DOHH2 (cell line): Measurements from ENCODE around the gene FUT1.

ENCODE experiments used
- H3F3A ChIP-seq: fragments of 200-600 bp; sonication (generic), shearing (Covaris generic); 2 replicates; pipeline ENCODE4 v1.6.0; 2016; ENCODE audit warnings: antibody characterized with exemption, mild to moderate bottlenecking; ENCODE audit not compliant: control insufficient read depth, insufficient read depth
- H3K27ac ChIP-seq: fragments of 200-600 bp; sonication (generic); 2 replicates; pipeline ENCODE4 v1.5.1; 2014; ENCODE audit warnings: low read depth, mild to moderate bottlenecking, low read length, moderate library complexity
- H3K27me3 ChIP-seq: fragments of 200-600 bp; sonication (generic); 2 replicates; pipeline ENCODE4 v1.6.1; 2014; ENCODE audit warnings: mild to moderate bottlenecking, low read length, mixed read lengths; ENCODE audit not compliant: control insufficient read depth
- H3K36me3 ChIP-seq: fragments of 200-600 bp; sonication (generic); 2 replicates; pipeline ENCODE4 v1.6.1; 2014; ENCODE audit warnings: mild to moderate bottlenecking, low read length, moderate library complexity, mixed read lengths; ENCODE audit not compliant: control insufficient read depth
- H3K4me1 ChIP-seq: fragments of 200-600 bp; sonication (generic); 2 replicates; pipeline ENCODE4 v1.6.1; 2014; ENCODE audit warnings: mild to moderate bottlenecking, low read length, mixed read lengths; ENCODE audit not compliant: control insufficient read depth
- H3K4me2 ChIP-seq: fragments of 200-600 bp; sonication (generic); 2 replicates; pipeline ENCODE4 v1.6.0; 2014; ENCODE audit warnings: mild to moderate bottlenecking, low read length, moderate library complexity
- H3K4me3 ChIP-seq: fragments of 200-600 bp; sonication (generic); 2 replicates; pipeline ENCODE4 v1.5.1; 2014; ENCODE audit warnings: mild to moderate bottlenecking, low read length, mixed read lengths
- H3K79me2 ChIP-seq: fragments of 200-600 bp; sonication (generic); 2 replicates; pipeline ENCODE4 v1.6.1; 2014; ENCODE audit warnings: mild to moderate bottlenecking, low read length, mixed read lengths; ENCODE audit not compliant: control insufficient read depth
- H3K9me2 ChIP-seq: fragments of 200-600 bp; sonication (generic); replicated peaks from 2 replicates; pipeline ENCODE4 v1.6.1; 2014; ENCODE audit warnings: mild to moderate bottlenecking, low read length, mixed read lengths; ENCODE audit not compliant: control insufficient read depth
- H3K9me3 ChIP-seq: fragments of 200-600 bp; sonication (generic); 2 replicates; pipeline ENCODE4 v1.6.1; 2014; ENCODE audit warnings: antibody characterized with exemption, low read length, mixed read lengths; ENCODE audit not compliant: control insufficient read depth, insufficient read depth
- H4K20me1 ChIP-seq: fragments of 200-600 bp; sonication (generic); 2 replicates; pipeline ENCODE4 v1.6.0; 2014; ENCODE audit warnings: low read depth, mild to moderate bottlenecking, antibody characterized with exemption, low read length, moderate library complexity; ENCODE audit not compliant: control insufficient read depth, insufficient read depth
- EZH2phosphoT487 ChIP-seq: fragments of 200-600 bp; sonication (generic); IDR thresholded peaks from 2 replicates; pipeline ENCODE4 v1.6.1; 2017; ENCODE audit warnings: borderline replicate concordance, mild to moderate bottlenecking, antibody characterized with exemption, low read length, moderate library complexity, mixed read lengths
- TF ChIP-seq, protein P1 (sequence below): fragments of 200-600 bp; sonication (generic); IDR thresholded peaks from one replicate; pipeline ENCODE4 v1.5.1; 2014; ENCODE audit warnings: antibody characterized with exemption, mild to moderate bottlenecking, low read depth, low read length; ENCODE audit not compliant: poor library complexity, severe bottlenecking

Gene FUT1

DNA sequence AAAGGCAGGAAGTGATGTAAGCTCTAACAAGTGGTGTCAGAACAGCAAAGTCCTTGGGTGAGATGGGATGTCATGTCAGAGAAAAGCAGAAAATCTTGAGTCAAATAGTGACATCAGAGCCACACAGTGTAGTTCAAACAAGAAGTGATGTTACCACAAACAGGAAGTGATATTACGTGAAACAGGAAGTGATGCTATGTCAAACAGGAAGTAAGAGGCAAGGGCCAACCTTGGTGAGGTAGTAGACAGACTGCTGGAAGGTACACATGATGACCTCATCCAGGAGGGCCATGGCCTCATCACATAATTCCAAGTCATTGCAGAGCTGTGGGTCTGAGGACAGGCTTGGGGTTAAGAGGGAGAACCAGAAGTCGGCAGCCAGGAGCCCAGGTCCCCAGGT is 25.9 kb downstream of the FUT1 start:
- no peaks in the 10 kb centered on the region for H3K9me2 ChIP-seq
- H3K36me3 ChIP-seq, result peaks cover 15% of the 10 kb centered on the region
- H3K4me3 ChIP-seq, result peak overlapping the region; percentile 25
- peaks cover 16% of the 10 kb centered on the region for H3K9me3 ChIP-seq
- peaks cover 30% of the 10 kb centered on the region for H3K4me1 ChIP-seq
- H3K79me2 ChIP-seq, result no peaks in the 10 kb centered on the region
- peak overlapping the region; percentile 80 for H3K27ac ChIP-seq
- no peaks in the 10 kb centered on the region for H4K20me1 ChIP-seq
- no peaks in the 10 kb centered on the region for H3K27me3 ChIP-seq
- TF ChIP-seq EZH2phosphoT487, result no peak
- TF ChIP-seq, protein P1, sequence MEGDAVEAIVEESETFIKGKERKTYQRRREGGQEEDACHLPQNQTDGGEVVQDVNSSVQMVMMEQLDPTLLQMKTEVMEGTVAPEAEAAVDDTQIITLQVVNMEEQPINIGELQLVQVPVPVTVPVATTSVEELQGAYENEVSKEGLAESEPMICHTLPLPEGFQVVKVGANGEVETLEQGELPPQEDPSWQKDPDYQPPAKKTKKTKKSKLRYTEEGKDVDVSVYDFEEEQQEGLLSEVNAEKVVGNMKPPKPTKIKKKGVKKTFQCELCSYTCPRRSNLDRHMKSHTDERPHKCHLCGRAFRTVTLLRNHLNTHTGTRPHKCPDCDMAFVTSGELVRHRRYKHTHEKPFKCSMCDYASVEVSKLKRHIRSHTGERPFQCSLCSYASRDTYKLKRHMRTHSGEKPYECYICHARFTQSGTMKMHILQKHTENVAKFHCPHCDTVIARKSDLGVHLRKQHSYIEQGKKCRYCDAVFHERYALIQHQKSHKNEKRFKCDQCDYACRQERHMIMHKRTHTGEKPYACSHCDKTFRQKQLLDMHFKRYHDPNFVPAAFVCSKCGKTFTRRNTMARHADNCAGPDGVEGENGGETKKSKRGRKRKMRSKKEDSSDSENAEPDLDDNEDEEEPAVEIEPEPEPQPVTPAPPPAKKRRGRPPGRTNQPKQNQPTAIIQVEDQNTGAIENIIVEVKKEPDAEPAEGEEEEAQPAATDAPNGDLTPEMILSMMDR, result no peak
- peak overlapping the region; percentile 61 for H3K4me2 ChIP-seq
- H3F3A ChIP-seq, result peaks cover 9% of the 10 kb centered on the region

DNA sequence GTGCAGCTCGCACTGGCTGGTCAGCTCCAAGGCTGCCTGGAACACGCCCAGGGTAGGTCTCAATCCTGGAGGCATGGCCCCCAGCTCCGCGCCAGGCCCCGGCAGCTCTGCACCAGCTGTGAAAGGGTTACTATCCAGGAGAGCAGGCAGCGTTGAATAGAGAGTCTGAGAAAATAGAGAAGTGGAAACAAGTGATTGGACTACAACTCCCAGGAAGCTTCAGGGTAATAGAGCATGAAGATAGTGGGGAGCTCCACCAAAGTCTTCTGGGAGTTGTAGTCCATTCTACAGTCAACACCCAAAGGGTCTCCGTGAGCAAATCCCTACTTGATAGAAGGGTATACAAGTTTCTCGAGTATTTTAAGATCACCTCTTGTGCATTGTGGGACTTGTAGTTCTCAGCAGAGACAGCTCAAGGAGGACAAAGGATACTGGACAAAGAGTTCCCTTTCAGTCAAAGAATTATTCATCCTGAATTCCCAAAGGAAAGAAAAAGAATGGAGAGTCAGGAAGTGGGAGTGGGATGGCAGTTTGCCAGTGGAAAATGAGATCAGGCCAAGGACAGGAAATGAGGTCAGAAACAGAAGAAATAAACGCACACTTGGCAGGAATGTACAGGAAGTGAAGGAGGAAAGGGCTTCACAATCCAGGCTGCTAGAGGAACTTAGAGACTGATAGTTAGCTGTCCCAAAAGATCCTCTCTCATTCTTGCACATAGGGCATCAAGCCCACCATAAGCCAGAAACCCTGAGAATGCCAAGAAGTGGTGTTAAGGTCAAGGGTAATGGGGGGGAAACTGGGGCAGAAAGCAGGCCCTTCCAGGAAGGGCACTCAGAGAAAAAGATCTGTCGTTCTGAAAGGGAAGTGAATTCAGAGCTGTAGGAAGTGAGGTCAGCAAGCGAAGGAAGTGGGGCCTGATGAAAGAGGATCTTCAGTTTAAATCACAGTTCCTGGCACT is 27.4 kb downstream of the FUT1 start:
- Histone ChIP-seq H3K4me1 (peaks cover 39% of the 10 kb centered on the region), H3K27ac (peak overlapping the region; percentile 80), H3K9me3 (peaks cover 16% of the 10 kb centered on the region), H3K79me2 (no peaks in the 10 kb centered on the region), H3K4me3 (peak overlapping the region; percentile 25), H4K20me1 (no peaks in the 10 kb centered on the region), H3K9me2 (no peaks in the 10 kb centered on the region), H3F3A (peaks cover 9% of the 10 kb centered on the region), H3K27me3 (no peaks in the 10 kb centered on the region), H3K4me2 (peak overlapping the region; percentile 61), H3K36me3 (peaks cover 15% of the 10 kb centered on the region)
- TF ChIP-seq EZH2phosphoT487, result no peak
- TF ChIP-seq, protein P1, result no peak

DNA sequence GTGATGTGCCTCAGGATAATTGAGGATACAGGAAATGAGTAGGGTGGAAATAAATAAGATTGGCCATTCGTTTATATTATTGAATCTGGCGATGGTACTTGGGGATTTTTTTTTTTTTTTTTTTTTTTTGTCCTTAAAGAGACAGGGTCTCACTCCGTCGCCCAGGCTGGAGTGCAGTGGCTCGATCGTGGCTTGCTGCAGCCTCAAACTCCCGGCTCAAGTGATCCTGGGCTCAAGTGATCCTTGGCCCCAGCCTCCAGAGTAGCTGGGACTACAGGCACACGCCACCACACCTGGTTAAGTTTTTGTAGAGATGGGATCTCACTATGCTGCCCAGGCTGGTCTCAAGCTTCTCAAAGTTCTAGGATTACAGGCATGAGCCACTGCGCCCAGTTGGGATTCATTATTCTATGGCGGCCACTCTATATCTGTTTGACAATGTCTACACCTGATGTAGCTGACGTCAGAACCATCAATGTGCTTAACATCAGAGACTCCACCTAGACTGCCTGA is 30.2 kb downstream of the FUT1 start:
- TF ChIP-seq, protein P1, result no peak
- no peak for TF ChIP-seq EZH2phosphoT487
- H3F3A ChIP-seq, result peaks cover 9% of the 10 kb centered on the region
- no peak overlapping the region for H3K4me2 ChIP-seq
- H3K9me3 ChIP-seq, result peaks cover 15% of the 10 kb centered on the region
- H3K27me3 ChIP-seq, result no peaks in the 10 kb centered on the region
- peaks cover 15% of the 10 kb centered on the region for H3K36me3 ChIP-seq
- H3K79me2 ChIP-seq, result no peaks in the 10 kb centered on the region
- H3K4me1 ChIP-seq, result peaks cover 43% of the 10 kb centered on the region
- no peak overlapping the region for H3K4me3 ChIP-seq
- no peak overlapping the region for H3K27ac ChIP-seq
- H4K20me1 ChIP-seq, result no peaks in the 10 kb centered on the region
- no peaks in the 10 kb centered on the region for H3K9me2 ChIP-seq
